GM23338 (cell line): ENCODE measurements around the gene ELOVL7. TPM values are rescaled to one million over a fixed set of nuclear protein-coding genes. Genes with fewer than 3 reads are reported as not detected.

ENCODE experiments used
- ATAC-seq: fragments of 200-7000 bp; cut with Tn5 transposase; 3 replicates; pipeline ENCODE4 v1.9.1; 2020
- DNase-seq: peaks from one replicate; pipeline ENCODE4 v3.0.0-alpha.2; 2015; ENCODE audit warnings: low spot score
- H2AFZ ChIP-seq: fragments of 200-600 bp; sonication (generic); 2 replicates; pipeline ENCODE4 v1.8.0; 2016; ENCODE audit warnings: antibody characterized with exemption, mild to moderate bottlenecking, moderate library complexity
- H3F3A ChIP-seq: fragments of 200-600 bp; sonication (generic); replicated peaks from 2 replicates; pipeline ENCODE4 v1.8.0; 2017; ENCODE audit warnings: antibody characterized with exemption, mixed run types, low read depth
- H3K27ac ChIP-seq: fragments of 200-600 bp; sonication (generic); 2 replicates; pipeline ENCODE4 v1.6.1; 2016; ENCODE audit warnings: low read depth
- H3K27me3 ChIP-seq: fragments of 200-600 bp; sonication (generic); 2 replicates; pipeline ENCODE4 v1.8.0; 2016; ENCODE audit warnings: mild to moderate bottlenecking, mixed run types, moderate library complexity; ENCODE audit not compliant: insufficient read depth
- H3K36me3 ChIP-seq: fragments of 200-600 bp; sonication (generic); 2 replicates; pipeline ENCODE4 v1.8.0; 2016; ENCODE audit warnings: mild to moderate bottlenecking; ENCODE audit not compliant: insufficient read depth
- H3K4me1 ChIP-seq: fragments of 200-600 bp; sonication (generic); 2 replicates; pipeline ENCODE4 v1.8.0; 2016; ENCODE audit warnings: mild to moderate bottlenecking, moderate library complexity; ENCODE audit not compliant: insufficient read depth
- H3K4me2 ChIP-seq: fragments of 200-600 bp; sonication (generic); 2 replicates; pipeline ENCODE4 v1.7.1; 2017; ENCODE audit warnings: mixed run types
- H3K4me3 ChIP-seq: fragments of 200-600 bp; sonication (generic); 2 replicates; pipeline ENCODE4 v1.6.1; 2016; ENCODE audit warnings: mixed run types
- H3K79me2 ChIP-seq: fragments of 200-600 bp; sonication (generic); replicated peaks from 2 replicates; pipeline ENCODE4 v1.8.0; 2017; ENCODE audit warnings: mild to moderate bottlenecking; ENCODE audit not compliant: insufficient read depth
- H3K9me2 ChIP-seq: fragments of 200-600 bp; sonication (generic); 2 replicates; pipeline ENCODE4 v1.8.0; 2017; ENCODE audit not compliant: insufficient read depth
- H4K20me1 ChIP-seq: fragments of 200-600 bp; sonication (generic); replicated peaks from 2 replicates; pipeline ENCODE4 v1.8.0; 2017; ENCODE audit warnings: mild to moderate bottlenecking; ENCODE audit not compliant: insufficient read depth
- H3K27ac Mint-ChIP-seq: 2 replicates; pipeline ENCODE4 v1.8.0; 2020; ENCODE audit warnings: inconsistent platforms, mild to moderate bottlenecking, moderate library complexity, mixed read lengths
- H3K27me3 Mint-ChIP-seq: 3 replicates; pipeline ENCODE4 v1.8.0; 2022; ENCODE audit warnings: low read depth, mild to moderate bottlenecking, moderate library complexity, mixed read lengths, inconsistent platforms; ENCODE audit not compliant: insufficient read depth, poor library complexity
- H3K36me3 Mint-ChIP-seq: 3 replicates; pipeline ENCODE4 v1.8.0; 2021; ENCODE audit warnings: low read depth, mild to moderate bottlenecking, inconsistent platforms, moderate library complexity, mixed read lengths
- H3K4me1 Mint-ChIP-seq: 3 replicates; pipeline ENCODE4 v1.8.0; 2020; ENCODE audit warnings: mild to moderate bottlenecking, inconsistent platforms, mixed read lengths
- H3K4me3 Mint-ChIP-seq: 3 replicates; pipeline ENCODE4 v1.8.0; 2021; ENCODE audit warnings: moderate library complexity, mild to moderate bottlenecking, inconsistent platforms, mixed read lengths
- H3K9me3 Mint-ChIP-seq: 3 replicates; pipeline ENCODE4 v1.8.0; 2020; ENCODE audit warnings: moderate library complexity, mild to moderate bottlenecking, inconsistent platforms, mixed read lengths
- CREB1 ChIP-seq: fragments of 250-450 bp; sonication (Bioruptor Pico); IDR thresholded peaks from 2 replicates; pipeline ENCODE4 v1.5.0; 2020; ENCODE audit warnings: low read depth, mild to moderate bottlenecking, moderate library complexity
- CTCF ChIP-seq, 2 experiments: fragments of 200-600 bp in 1 of 2; sonication (generic) in 1 of 2; conservative IDR thresholded peaks; 2 replicates each; pipeline versions ENCODE4 v1.5.1 to v1.6.1; 2016 to 2017; ENCODE audit warnings: antibody characterized with exemption in 2 of 2, low read depth in 2 of 2, mild to moderate bottlenecking in 2 of 2, moderate library complexity in 1 of 2
- ETS1 ChIP-seq: IDR thresholded peaks from 2 replicates; pipeline ENCODE4 v1.6.1; 2016; ENCODE audit warnings: antibody characterized with exemption
- EZH2 ChIP-seq: fragments of 200-600 bp; sonication (generic); IDR thresholded peaks from one replicate; pipeline ENCODE4 v1.8.0; 2017; ENCODE audit warnings: antibody characterized with exemption, mild to moderate bottlenecking, low read depth; ENCODE audit not compliant: unreplicated experiment
- EZH2phosphoT487 ChIP-seq: fragments of 200-600 bp; sonication (generic); IDR thresholded peaks from one replicate; pipeline ENCODE4 v1.8.1; 2018; ENCODE audit warnings: antibody characterized with exemption; ENCODE audit not compliant: unreplicated experiment
- JUNB ChIP-seq: IDR thresholded peaks from one replicate; pipeline ENCODE4 v1.6.1; 2016; ENCODE audit warnings: antibody characterized with exemption; ENCODE audit not compliant: unreplicated experiment
- NANOG ChIP-seq: IDR thresholded peaks from 2 replicates; pipeline ENCODE4 v1.6.1; 2016; ENCODE audit warnings: antibody characterized with exemption, borderline replicate concordance
- POLR2AphosphoS5 ChIP-seq: IDR thresholded peaks from 2 replicates; pipeline ENCODE4 v1.6.1; 2016; ENCODE audit warnings: antibody characterized with exemption, low read depth
- REST ChIP-seq: IDR thresholded peaks from one replicate; pipeline ENCODE4 v1.6.1; 2018; ENCODE audit warnings: antibody characterized with exemption; ENCODE audit not compliant: unreplicated experiment
- STAT1 ChIP-seq: IDR thresholded peaks from one replicate; pipeline ENCODE4 v1.6.1; 2016; ENCODE audit warnings: antibody characterized with exemption; ENCODE audit not compliant: unreplicated experiment
- ZNF114 ChIP-seq: fragments of 250-450 bp; sonication (Bioruptor Pico); IDR thresholded peaks from 2 replicates; pipeline ENCODE4 v1.5.0; 2020; ENCODE audit warnings: mild to moderate bottlenecking, moderate library complexity
- ZNF331 ChIP-seq: fragments of 250-450 bp; sonication (Bioruptor Pico); IDR thresholded peaks from 2 replicates; pipeline ENCODE4 v1.5.0; 2020; ENCODE audit warnings: low read depth, mild to moderate bottlenecking, moderate library complexity
- ZNF462 ChIP-seq: fragments of 250-450 bp; sonication (Bioruptor Pico); IDR thresholded peaks from 2 replicates; pipeline ENCODE4 v1.5.0; 2020; ENCODE audit warnings: mild to moderate bottlenecking, moderate library complexity
- polyA plus RNA-seq: library from polyadenylated mRNA; unstranded; fragments of >200 nt; fragmentation: Nextera tagmentation; extraction: Ambion mirVana; gene quantifications from 2 replicates; pipeline ENCODE4 v1.2.1, GENCODE V29; 2016
- total RNA-seq: library from RNA; depleted of rRNA; stranded (reverse); fragments of >200 nt; shearing (Covaris generic); gene quantifications from 2 replicates; pipeline ENCODE4 v1.2.3, GENCODE V29; 2014

Gene ELOVL7
- total and polyA plus RNA-seq, 2 experiments from 2014 or later, result 2.3 to 7.0 TPM

- H3K9me2 ChIP-seq, result peaks cover 3% of the 10 kb centered on the region; the same call in 1 of the 2 replicates
- H3K79me2 ChIP-seq, result no peaks in the 10 kb centered on the region; the same call in 1 of the 2 replicates
- no peak for DNase-seq
- H3K36me3 ChIP-seq, result no peaks in the 10 kb centered on the region
- no peak overlapping the region for H3K27ac Mint-ChIP-seq
- no peak overlapping the region for H2AFZ ChIP-seq
- H3K4me1 Mint-ChIP-seq, result peaks cover 30% of the 10 kb centered on the region
- no peaks in the 10 kb centered on the region for H3K27me3 ChIP-seq
- peaks cover 25% of the 10 kb centered on the region for H3K4me1 ChIP-seq
- no peaks in the 10 kb centered on the region for H4K20me1 ChIP-seq
- H3K4me3 Mint-ChIP-seq, result no peak overlapping the region
- no peak overlapping the region for H3K4me2 ChIP-seq
- ATAC-seq, result no peak
- H3K4me3 ChIP-seq, result no peak overlapping the region
- TF ChIP-seq CREB1 (no peak), NANOG (no peak), ETS1 (no peak), STAT1 (no peak), ZNF462 (CRISPR knock-in tag) (no peak), ZNF114 (CRISPR knock-in tag) (no peak), JUNB (no peak), POLR2AphosphoS5 (no peak), EZH2phosphoT487 (no peak), REST (no peak), ZNF331 (CRISPR knock-in tag) (no peak), CTCF (conservative IDR thresholded peaks at IDR 0.05; ENCODE audit: low read depth in 2 of 2) (no peak), EZH2 (no peak)
- H3F3A ChIP-seq, result no peaks in the 10 kb centered on the region
- H3K9me3 Mint-ChIP-seq, result no peaks in the 10 kb centered on the region; the same call in 2 of the 3 replicates
- H3K27ac ChIP-seq, result 0 out of 2 replicates have a peak overlapping the region, but pooled peaks have one; percentile 11
- H3K27me3 Mint-ChIP-seq, result peaks cover 5% of the 10 kb centered on the region
- 0 out of 3 replicates have a peak, but pooled peaks cover 2% of the 10 kb centered on the region for H3K36me3 Mint-ChIP-seq
Observed at GRCh38 chr5:60835554-60835953, 8.5 kb downstream of the ELOVL7 start.
